GM06990 (cell line): ENCODE results near the gene CCSER1.

Experiments
- DNase-seq: peaks from one replicate; pipeline ENCODE4 v3.0.0-alpha.2; 2011; ENCODE audit not compliant: insufficient read length; ENCODE audit errors: extremely low read depth
- H3K27me3 ChIP-seq: replicated peaks from 2 replicates; pipeline ENCODE4 v1.6.0; 2011; ENCODE audit warnings: low read length; ENCODE audit not compliant: control insufficient read depth, insufficient read depth
- H3K36me3 ChIP-seq: 2 replicates; pipeline ENCODE4 v1.5.1; 2011; ENCODE audit warnings: low read length; ENCODE audit not compliant: control insufficient read depth, insufficient read depth
- H3K4me3 ChIP-seq: replicated peaks from 2 replicates; pipeline ENCODE4 v1.5.1; 2011; ENCODE audit warnings: low read depth, mild to moderate bottlenecking, control low read depth, low read length
- TF ChIP-seq, protein P1 (sequence below): IDR thresholded peaks from 2 replicates; pipeline ENCODE4 v1.5.1; 2011; ENCODE audit warnings: low read length, control low read depth, mild to moderate bottlenecking, inconsistent platforms; ENCODE audit not compliant: insufficient read depth, poor library complexity, severe bottlenecking

The CCSER1 gene

GRCh38 chr4:90495211-90495610, 368.0 kb downstream of the CCSER1 start:
- Histone ChIP-seq H3K4me3 (no peak overlapping the region), H3K27me3 (no peaks in the 10 kb centered on the region), H3K36me3 (no peaks in the 10 kb centered on the region)
- TF ChIP-seq, protein P1, sequence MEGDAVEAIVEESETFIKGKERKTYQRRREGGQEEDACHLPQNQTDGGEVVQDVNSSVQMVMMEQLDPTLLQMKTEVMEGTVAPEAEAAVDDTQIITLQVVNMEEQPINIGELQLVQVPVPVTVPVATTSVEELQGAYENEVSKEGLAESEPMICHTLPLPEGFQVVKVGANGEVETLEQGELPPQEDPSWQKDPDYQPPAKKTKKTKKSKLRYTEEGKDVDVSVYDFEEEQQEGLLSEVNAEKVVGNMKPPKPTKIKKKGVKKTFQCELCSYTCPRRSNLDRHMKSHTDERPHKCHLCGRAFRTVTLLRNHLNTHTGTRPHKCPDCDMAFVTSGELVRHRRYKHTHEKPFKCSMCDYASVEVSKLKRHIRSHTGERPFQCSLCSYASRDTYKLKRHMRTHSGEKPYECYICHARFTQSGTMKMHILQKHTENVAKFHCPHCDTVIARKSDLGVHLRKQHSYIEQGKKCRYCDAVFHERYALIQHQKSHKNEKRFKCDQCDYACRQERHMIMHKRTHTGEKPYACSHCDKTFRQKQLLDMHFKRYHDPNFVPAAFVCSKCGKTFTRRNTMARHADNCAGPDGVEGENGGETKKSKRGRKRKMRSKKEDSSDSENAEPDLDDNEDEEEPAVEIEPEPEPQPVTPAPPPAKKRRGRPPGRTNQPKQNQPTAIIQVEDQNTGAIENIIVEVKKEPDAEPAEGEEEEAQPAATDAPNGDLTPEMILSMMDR, result no peak
- no peak for DNase-seq

DNA sequence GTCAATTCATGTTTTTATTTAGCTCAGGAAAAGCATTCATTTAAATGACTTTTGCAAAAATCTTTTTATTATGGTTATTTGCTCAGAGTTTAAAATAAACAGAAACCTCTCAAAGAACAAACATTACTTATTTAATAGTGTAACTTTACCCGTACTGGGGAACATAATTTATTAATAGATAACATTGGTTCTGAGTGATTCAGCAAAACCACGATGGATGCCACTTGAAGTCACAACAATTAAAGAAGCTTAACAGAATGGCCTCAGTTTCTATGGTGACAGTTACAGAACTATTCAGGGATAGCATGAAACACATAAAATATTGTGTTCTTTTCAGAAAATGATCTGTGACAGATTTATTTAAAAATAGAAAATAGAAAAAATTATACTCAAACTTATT, 368.7 kb downstream of the CCSER1 start:
- H3K36me3 ChIP-seq, result no peaks in the 10 kb centered on the region
- TF ChIP-seq, protein P1, result no peak
- no peak overlapping the region for H3K4me3 ChIP-seq
- no peaks in the 10 kb centered on the region for H3K27me3 ChIP-seq
- DNase-seq, result no peak

- H3K4me3 ChIP-seq, result no peak overlapping the region
- no peak for DNase-seq
- no peaks in the 10 kb centered on the region for H3K36me3 ChIP-seq
- no peaks in the 10 kb centered on the region for H3K27me3 ChIP-seq
- TF ChIP-seq, protein P1, result no peak
Observed at GRCh38 chr4:90498175-90498574, 371.0 kb downstream of the CCSER1 start.

- Histone ChIP-seq H3K27me3 (no peaks in the 10 kb centered on the region), H3K36me3 (no peaks in the 10 kb centered on the region), H3K4me3 (no peak overlapping the region)
- TF ChIP-seq, protein P1, result no peak
- DNase-seq, result no peak
Observed at GRCh38 chr4:90503677-90504076, 376.5 kb downstream of the CCSER1 start.

DNA sequence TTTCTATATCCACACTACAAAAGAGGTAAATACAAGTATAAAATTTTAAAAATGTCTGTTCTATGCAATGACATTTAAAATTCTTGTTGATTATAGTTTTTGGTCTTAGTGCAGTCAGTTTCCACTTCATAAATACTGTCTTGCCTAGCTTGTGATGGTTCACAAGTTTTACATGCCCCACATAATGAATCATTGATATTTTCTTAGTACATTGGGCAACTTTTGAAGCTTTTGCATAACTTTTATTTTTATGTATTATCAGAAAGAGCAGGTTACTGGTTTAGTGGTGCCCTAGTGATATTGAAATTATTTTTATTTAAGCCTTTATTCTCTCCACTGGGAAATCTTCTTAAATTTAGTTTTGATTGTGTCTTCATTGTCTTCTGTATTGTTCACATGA, 388.0 kb downstream of the CCSER1 start:
- no peaks in the 10 kb centered on the region for H3K36me3 ChIP-seq
- DNase-seq, result no peak
- TF ChIP-seq, protein P1, result no peak
- no peak overlapping the region for H3K4me3 ChIP-seq
- no peaks in the 10 kb centered on the region for H3K27me3 ChIP-seq

DNA sequence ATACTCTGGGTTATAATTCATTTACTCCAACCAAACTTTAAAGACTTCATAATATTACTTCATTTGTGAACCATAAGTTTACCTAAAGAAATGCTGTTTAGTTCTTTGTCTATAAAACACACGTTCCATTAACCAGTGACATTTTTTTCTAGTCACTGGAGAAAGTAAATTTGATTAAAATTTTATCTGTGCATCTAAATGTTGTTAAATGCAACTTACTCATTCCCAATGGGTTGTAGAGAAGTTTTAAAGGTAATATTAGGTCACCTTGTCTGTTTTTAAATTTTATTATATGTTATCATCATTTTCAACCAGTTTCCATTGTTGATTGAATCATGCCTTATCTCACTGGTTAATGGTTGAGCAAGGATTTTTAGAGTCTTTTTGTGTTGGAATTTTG, 401.4 kb downstream of the CCSER1 start:
- TF ChIP-seq, protein P1, result no peak

More for the DNA sequence above, 401.4 kb downstream of the CCSER1 start:
- Histone ChIP-seq H3K36me3 (no peaks in the 10 kb centered on the region), H3K27me3 (no peaks in the 10 kb centered on the region), H3K4me3 (no peak overlapping the region)
- no peak for DNase-seq
